DMS153 treated with DMSO at 0.1 percent for 48 hours (cell line): Measurements from ENCODE around the gene DET1.
"Not testable (repeated sequence)": the region's sequence is repeated elsewhere in the genome, so short reads cannot be mapped to it uniquely, and the experiment has no call there.

Experiments
- DNase-seq: peaks from one replicate; lab custom pipeline; 2025; ENCODE audit not compliant: unreplicated experiment; lab: John Stamatoyannopoulos, UW

The DET1 gene

GRCh38 chr15:88498996-88499395 lies 47.5 kb downstream of the DET1 start:
- no peak for DNase-seq

DNA sequence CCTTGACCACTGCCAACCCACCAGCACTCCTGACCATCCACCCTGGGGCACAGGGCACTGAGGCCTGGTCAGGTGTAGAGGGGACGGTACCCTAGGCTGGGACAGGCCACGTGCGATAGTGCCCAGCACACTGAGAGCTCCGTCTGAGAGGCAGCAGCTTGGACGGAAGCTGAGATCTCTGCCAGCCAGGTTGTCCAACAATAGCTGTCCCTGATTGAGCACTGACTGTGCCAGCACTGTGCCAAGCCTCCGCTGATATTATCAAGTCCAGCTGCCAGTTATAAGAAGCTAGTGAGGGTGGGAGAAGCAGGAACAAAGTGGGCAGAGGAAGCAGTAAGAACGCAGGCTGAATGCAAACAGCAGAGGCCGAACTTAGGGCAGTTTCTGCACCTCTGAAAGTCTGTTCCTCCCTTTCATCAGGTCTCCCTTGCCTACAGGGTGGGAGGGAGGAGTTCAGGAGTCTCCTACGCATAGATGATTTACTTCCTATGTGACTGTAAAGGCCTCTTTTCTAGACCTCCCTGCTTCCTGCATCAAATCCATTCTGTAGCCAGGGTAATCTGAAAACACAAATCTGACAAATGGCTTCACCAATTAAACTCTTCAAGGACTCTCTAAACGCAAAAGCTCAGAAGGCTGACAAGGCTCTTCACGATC lies 49.2 kb downstream of the DET1 start:
- no peak for DNase-seq

DNA sequence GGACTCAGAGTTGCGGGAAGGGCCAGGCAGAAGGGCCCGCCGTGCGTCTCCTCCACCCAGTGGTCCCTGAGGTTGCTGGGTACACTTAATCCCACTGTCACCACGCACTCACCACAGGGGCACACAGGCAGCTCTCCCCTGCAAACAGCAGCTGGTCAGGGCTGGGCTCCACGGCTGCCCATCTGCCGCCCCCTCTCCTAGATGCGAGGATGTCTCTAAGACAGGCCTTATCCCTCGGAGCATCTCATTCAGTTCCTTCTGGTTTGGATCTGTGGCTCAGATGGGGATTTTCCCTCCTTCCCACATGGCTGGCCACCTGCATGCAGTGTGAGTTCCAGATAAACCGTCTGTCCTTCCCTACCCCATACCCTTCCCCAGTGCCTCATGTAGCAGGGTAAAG lies 52.6 kb downstream of the DET1 start:
- no peak for DNase-seq

GRCh38 chr15:88491158-88491557 lies 55.3 kb downstream of the DET1 start:
- no peak for DNase-seq

DNA sequence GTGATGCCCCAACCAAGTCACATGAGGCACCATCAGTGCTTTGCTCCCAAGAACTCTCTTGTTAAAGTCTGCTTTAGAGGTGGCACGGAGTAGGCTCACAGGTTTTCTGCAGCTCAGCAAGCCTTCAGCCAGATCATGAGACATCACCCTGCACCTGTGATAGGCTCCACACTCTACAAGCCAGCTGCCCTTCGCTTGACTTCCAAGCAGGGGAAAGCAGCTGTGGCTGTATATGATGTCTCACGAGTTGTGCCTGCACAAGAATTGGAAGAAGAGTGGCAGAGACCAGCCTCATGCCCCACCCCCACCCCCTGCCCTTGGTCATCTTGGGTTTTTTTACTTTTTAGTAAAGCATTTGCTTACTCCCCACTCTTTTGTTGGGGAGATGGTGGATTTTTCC lies 56.4 kb downstream of the DET1 start:
- DNase-seq, result no peak

GRCh38 chr15:88489321-88489720 lies 57.2 kb downstream of the DET1 start:
- DNase-seq, result no peak

DNA sequence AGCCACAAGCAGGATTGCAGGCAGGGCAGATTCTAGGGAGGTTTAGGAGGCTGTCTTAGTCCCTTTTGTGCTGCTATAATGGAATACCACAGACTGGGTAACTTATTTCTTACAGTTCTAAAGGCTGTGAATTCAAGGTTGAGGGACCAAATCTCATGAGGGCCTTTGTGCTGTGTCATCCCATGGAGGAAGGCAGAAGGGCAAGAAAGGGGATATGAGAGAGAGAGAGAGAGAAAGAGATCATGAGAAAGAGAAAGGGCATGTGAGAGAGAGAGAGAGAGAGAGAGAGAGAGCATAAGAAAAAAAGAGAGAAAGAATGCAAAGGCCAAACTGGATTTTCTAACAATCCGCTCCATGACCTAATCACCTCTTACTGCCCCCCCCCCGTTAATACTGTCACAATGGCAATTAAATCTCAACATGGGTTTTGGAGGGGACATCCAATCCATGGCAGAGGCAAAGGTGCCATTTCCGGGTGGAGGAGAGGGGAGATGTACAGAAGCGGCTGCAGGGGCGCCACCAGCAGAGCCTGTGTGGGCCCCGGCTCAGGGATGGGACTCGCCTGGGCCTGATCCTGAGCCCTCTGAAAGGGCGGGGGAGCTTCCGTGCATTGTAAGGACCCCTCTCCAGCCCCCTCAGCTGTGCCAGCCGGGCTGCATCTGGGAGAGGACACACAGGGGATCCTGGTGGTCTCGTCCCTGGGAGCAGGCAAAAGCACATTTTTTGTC lies 58.5 kb downstream of the DET1 start:
- DNase-seq, result no peak

DNA sequence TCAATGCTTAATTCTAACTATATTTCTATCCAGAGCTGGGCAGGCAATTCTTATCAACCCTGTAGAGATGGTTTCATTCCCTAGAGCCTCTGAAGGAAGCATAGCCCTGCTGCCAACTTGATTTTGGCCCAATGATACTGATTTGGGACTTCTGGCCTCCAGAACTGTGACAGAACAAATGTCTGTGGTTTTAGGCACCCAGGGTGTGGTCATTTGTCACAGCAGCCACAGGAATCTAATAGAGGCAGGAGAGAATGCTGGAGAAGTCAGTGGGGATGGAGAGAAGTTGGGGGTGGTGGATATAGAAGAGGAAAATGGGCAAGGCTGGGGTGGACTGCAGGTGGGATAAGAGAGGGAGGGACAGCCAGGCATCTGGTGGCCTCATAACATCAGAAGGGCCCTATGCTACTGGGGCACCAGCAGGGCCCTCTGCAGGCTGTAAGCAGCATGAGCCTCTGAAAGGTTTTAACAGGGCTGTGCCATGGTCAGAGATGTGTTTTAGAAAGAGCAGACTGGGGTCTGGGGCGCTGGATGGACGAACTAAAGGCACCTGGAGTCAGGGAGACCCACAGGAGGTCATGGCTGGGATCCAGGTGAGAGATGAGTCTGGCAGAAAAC lies 59.2 kb downstream of the DET1 start:
- no peak for DNase-seq

DNA sequence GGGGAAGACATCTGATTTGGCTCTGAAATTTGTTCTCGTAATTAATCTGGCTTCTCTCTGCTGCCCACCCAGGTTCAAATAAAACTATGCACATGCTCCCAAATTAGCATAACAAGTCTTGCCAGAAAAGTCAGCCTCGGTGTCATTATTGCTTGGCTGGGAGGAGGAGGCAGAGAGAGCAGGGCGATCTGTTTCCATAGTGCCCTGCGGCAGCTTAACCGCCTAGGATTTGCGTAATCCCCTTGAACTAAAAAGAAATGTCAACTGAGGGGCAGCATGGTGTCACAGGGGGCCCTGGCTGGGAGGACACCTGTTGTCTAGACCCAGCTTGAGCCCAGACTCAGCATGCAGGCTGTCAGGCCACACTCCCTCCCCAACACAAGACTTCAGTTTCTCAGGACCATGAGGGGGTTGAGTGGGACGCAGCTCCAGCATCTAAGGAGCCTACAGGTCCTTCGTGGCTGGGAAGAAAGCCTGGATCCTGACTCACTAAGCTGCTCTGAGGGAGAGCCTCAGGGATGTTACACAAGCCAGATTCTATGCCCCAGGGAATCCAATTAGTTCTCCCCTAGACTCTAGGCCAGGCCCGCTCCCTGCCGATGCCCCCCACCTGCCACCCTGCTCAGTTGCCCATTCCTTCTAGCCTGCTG lies 61.7 kb downstream of the DET1 start:
- DNase-seq, result no peak

DNA sequence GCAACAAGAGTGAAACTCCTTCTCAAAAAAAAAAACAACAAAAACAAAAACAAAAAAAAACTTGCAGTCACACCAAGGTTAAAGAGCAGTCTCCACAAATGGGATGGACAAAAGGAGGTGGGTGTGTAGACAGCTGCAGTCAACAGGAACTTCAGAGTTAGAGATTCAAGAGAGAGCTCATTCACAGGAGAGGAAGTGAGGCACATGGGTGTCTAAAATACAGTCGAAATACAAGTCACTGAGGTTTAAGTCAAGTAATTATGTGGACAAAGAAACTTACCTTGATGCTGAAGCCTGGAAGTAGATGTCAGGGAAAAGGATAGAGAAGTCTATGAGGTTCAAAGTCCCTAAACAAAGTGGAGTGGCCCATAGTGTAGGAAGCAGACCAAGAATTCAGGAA lies 64.2 kb downstream of the DET1 start:
- no peak for DNase-seq

GRCh38 chr15:88480981-88481380 lies 65.5 kb downstream of the DET1 start:
- DNase-seq, result no peak

- no peak for DNase-seq
Observed at GRCh38 chr15:88479169-88479568, 67.3 kb downstream of the DET1 start.

DNA sequence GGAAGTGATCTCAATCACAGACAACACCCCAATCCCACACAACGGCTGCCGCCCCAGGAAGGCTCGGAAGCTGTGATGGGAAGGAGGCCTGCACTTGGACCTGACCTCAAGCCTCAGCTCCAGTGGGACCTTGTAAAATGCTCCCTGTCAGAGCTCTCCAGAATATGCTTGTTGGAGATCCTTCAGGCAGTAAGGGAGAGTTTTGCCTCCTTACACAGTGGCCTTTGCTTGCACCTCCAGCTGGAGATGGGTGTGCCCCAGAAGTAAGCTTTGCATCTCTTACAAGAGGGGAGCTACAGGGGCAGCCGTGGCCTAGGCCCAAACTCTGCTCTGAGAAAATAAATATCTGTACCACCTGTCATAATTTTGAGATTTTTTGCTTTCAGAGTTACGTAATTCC lies 68.6 kb downstream of the DET1 start:
- no peak for DNase-seq

DNA sequence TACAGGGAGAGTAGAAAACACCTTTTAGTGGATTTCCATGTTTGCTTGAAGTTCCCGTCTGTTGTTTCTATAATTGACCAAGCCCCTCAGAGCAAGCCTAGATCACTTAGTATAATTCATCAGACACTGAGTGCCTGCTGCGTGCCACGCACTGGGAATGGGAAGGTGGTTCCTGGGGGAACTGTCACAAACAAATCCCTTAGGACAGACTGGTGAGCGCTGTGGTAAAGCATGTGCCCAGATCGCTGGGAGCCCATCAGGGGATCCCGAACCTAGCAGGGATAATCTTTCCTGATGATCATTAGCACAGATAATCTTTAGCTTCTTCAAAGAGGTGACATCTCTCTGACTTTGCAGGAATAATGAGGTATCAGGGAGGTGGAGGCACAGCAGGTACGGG lies 69.4 kb downstream of the DET1 start:
- no peak for DNase-seq

GRCh38 chr15:88476635-88477060 lies 69.8 kb downstream of the DET1 start:
- DNase-seq, result peak; percentile 4

- not testable (repeated sequence) for DNase-seq
Observed at GRCh38 chr15:88473661-88474293, 72.7 kb downstream of the DET1 start.

GRCh38 chr15:88472225-88472624 lies 74.3 kb downstream of the DET1 start:
- no peak for DNase-seq

DNA sequence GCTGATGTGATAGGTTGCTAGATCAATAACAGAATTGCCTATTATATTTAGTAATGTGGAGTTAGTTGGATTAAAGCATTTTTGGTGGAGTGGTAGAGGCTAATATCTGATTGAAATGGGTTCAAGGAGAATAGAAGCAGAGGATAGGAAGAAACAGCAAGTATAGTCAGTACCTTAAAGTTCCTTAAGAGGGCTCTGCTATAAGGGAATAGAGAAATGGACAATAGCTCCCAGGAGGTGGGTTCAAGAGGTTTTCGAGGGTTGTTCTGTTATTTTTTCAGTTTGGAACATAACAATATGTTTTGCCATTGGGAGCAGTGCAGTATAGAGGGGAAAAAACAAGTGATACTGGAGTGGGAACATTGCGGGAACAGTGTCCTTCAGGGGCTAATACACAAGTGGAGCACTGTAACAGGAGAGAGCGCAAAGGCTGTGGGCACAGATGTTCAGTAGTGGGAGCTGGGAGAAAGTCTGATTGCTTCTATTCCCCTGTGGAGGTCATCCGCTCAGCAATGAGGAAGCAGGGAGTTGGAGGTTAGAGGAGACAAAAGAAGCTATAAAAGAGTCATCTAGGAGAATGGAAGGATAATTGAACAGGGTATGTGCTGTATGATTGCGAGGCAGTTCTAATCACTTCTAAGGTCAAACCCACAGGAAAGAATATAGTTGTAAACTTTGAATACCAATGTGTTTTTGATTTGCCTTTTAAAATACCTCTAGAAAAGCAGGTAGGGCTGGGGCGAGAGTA lies 75.7 kb downstream of the DET1 start:
- no peak for DNase-seq

- DNase-seq, result no peak
Observed at GRCh38 chr15:88469321-88469720, 77.2 kb downstream of the DET1 start.

DNA sequence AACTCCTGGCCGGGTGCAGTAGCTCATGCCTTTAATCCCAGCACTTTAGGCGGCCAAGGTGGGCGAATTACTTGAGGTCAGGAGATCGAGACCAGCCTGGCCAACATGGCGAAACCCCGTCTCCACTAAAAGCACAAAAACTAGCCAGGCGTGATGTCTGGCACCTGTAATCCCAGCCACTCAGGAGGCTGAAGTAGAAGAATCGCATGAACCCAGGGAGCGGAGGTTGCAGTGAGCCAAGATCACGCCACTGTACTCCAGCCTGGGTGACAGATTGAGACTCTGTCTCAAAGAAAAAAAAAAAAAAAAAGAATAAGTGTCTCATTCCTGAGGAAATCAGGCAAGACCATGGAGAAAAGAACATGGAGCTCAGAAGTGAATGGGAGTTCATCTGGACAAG lies 77.8 kb downstream of the DET1 start:
- DNase-seq, result not testable (repeated sequence)
